ENCODE measurements around the gene ADCY3.

DNA sequence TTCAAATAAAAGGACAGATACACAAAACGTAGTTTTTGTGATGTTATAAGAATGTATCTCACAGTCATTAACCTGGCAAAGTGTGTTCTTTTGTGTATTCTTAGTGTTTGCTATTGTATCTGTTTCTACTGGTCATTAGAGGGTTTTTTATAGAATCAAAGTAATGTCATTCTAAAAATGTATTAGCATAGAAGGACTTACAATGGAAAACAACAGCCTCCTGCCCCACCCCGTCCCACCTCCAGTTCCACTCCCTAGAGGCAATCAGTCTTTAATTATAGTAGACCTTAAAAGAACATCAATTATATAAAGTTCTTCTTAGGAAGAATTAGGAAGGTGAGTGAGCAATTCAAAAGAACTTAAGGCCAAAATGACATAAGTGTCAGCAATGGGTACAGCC is 37.9 kb upstream of the ADCY3 start:
- TF ChIP-seq, protein P1, sequence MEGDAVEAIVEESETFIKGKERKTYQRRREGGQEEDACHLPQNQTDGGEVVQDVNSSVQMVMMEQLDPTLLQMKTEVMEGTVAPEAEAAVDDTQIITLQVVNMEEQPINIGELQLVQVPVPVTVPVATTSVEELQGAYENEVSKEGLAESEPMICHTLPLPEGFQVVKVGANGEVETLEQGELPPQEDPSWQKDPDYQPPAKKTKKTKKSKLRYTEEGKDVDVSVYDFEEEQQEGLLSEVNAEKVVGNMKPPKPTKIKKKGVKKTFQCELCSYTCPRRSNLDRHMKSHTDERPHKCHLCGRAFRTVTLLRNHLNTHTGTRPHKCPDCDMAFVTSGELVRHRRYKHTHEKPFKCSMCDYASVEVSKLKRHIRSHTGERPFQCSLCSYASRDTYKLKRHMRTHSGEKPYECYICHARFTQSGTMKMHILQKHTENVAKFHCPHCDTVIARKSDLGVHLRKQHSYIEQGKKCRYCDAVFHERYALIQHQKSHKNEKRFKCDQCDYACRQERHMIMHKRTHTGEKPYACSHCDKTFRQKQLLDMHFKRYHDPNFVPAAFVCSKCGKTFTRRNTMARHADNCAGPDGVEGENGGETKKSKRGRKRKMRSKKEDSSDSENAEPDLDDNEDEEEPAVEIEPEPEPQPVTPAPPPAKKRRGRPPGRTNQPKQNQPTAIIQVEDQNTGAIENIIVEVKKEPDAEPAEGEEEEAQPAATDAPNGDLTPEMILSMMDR (IDR thresholded peaks at IDR 0.05; ENCODE audit: borderline replicate concordance, extremely low read depth, low read length, poor library complexity, severe bottlenecking), result no peak
- TF ChIP-seq EZH2 (IDR thresholded peaks at IDR 0.05; ENCODE audit: borderline replicate concordance, low read depth, low read length, severe bottlenecking), result no peak

All from DND-41 (cell line).